ENCODE measurements around the gene TRIP13.

TRIP13 gene

GRCh38 chr5:919356-920000 lies 26.8 kb downstream of the TRIP13 start (continued):
- TF ChIP-seq CSRNP3 (CRISPR knock-in tag; IDR thresholded peaks at IDR 0.05): no peak
- TF ChIP-seq CSDC2 (CRISPR knock-in tag; IDR thresholded peaks at IDR 0.05): no peak
- TF ChIP-seq ARNTL (CRISPR knock-in tag; IDR thresholded peaks at IDR 0.05; ENCODE audit: borderline replicate concordance, low read depth): no peak
- TF ChIP-seq ZNF565 (CRISPR knock-in tag; conservative IDR thresholded peaks at IDR 0.05; ENCODE audit: low read depth): no peak

DNA sequence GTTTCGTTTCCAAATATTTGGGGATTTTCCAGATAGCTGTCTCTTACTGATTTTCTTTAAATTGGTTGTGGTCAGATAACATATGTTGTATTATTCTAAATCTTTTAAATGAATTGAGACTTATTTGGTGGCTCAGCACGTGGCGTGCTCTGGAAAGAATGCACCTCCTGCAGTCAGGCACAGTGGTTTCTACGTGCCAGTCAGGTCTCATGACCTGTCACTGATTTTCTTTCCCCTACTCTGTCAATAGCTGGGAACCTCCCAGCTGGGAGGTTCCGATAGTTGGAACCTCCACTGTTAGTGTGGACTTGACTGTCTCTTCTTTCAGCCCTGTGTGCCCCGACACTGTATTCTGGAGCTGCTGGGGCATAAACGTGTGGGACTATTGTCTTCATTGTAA lies 27.6 kb downstream of the TRIP13 start:
- TF ChIP-seq TOX (CRISPR knock-in tag; IDR thresholded peaks at IDR 0.05; ENCODE audit: borderline replicate concordance): no peak
- TF ChIP-seq RARB (CRISPR knock-in tag; IDR thresholded peaks at IDR 0.05): no peak
- TF ChIP-seq, protein P1, sequence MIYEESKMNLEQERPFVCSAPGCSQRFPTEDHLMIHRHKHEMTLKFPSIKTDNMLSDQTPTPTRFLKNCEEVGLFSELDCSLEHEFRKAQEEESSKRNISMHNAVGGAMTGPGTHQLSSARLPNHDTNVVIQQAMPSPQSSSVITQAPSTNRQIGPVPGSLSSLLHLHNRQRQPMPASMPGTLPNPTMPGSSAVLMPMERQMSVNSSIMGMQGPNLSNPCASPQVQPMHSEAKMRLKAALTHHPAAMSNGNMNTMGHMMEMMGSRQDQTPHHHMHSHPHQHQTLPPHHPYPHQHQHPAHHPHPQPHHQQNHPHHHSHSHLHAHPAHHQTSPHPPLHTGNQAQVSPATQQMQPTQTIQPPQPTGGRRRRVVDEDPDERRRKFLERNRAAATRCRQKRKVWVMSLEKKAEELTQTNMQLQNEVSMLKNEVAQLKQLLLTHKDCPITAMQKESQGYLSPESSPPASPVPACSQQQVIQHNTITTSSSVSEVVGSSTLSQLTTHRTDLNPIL (CRISPR knock-in tag; IDR thresholded peaks at IDR 0.05; ENCODE audit: low read depth): no peak
- TF ChIP-seq ZNF565 (CRISPR knock-in tag; conservative IDR thresholded peaks at IDR 0.05; ENCODE audit: low read depth): no peak
- TF ChIP-seq, protein P2, sequence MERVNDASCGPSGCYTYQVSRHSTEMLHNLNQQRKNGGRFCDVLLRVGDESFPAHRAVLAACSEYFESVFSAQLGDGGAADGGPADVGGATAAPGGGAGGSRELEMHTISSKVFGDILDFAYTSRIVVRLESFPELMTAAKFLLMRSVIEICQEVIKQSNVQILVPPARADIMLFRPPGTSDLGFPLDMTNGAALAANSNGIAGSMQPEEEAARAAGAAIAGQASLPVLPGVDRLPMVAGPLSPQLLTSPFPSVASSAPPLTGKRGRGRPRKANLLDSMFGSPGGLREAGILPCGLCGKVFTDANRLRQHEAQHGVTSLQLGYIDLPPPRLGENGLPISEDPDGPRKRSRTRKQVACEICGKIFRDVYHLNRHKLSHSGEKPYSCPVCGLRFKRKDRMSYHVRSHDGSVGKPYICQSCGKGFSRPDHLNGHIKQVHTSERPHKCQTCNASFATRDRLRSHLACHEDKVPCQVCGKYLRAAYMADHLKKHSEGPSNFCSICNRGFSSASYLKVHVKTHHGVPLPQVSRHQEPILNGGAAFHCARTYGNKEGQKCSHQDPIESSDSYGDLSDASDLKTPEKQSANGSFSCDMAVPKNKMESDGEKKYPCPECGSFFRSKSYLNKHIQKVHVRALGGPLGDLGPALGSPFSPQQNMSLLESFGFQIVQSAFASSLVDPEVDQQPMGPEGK (CRISPR knock-in tag; IDR thresholded peaks at IDR 0.05; ENCODE audit: borderline replicate concordance): no peak
- no peak for TF ChIP-seq CSDC2 (CRISPR knock-in tag; IDR thresholded peaks at IDR 0.05)
- TF ChIP-seq ZNF70 (CRISPR knock-in tag; IDR thresholded peaks at IDR 0.05): no peak
- TF ChIP-seq ISL1 (CRISPR knock-in tag; IDR thresholded peaks at IDR 0.05): no peak
- TF ChIP-seq TCF4 (CRISPR knock-in tag; IDR thresholded peaks at IDR 0.05; ENCODE audit: borderline replicate concordance): no peak
- no peak for TF ChIP-seq PPARA (CRISPR knock-in tag; IDR thresholded peaks at IDR 0.05; ENCODE audit: borderline replicate concordance)
- no peak for TF ChIP-seq ESRRG (CRISPR knock-in tag; IDR thresholded peaks at IDR 0.05)
- no peak for TF ChIP-seq ZFP30 (CRISPR knock-in tag; IDR thresholded peaks at IDR 0.05)
- no peak for TF ChIP-seq GLIS3 (CRISPR knock-in tag; IDR thresholded peaks at IDR 0.05)
- no peak for TF ChIP-seq SNAI2 (CRISPR knock-in tag; IDR thresholded peaks at IDR 0.05)
- no peak for TF ChIP-seq ZFP3 (CRISPR knock-in tag; IDR thresholded peaks at IDR 0.05)
- TF ChIP-seq OSR1 (CRISPR knock-in tag; IDR thresholded peaks at IDR 0.05): no peak
- no peak for TF ChIP-seq CSRNP3 (CRISPR knock-in tag; IDR thresholded peaks at IDR 0.05)
- TF ChIP-seq, protein P3, sequence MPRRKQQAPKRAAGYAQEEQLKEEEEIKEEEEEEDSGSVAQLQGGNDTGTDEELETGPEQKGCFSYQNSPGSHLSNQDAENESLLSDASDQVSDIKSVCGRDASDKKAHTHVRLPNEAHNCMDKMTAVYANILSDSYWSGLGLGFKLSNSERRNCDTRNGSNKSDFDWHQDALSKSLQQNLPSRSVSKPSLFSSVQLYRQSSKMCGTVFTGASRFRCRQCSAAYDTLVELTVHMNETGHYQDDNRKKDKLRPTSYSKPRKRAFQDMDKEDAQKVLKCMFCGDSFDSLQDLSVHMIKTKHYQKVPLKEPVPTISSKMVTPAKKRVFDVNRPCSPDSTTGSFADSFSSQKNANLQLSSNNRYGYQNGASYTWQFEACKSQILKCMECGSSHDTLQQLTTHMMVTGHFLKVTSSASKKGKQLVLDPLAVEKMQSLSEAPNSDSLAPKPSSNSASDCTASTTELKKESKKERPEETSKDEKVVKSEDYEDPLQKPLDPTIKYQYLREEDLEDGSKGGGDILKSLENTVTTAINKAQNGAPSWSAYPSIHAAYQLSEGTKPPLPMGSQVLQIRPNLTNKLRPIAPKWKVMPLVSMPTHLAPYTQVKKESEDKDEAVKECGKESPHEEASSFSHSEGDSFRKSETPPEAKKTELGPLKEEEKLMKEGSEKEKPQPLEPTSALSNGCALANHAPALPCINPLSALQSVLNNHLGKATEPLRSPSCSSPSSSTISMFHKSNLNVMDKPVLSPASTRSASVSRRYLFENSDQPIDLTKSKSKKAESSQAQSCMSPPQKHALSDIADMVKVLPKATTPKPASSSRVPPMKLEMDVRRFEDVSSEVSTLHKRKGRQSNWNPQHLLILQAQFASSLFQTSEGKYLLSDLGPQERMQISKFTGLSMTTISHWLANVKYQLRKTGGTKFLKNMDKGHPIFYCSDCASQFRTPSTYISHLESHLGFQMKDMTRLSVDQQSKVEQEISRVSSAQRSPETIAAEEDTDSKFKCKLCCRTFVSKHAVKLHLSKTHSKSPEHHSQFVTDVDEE (CRISPR knock-in tag; IDR thresholded peaks at IDR 0.05): no peak
- no peak for TF ChIP-seq ARNTL (CRISPR knock-in tag; IDR thresholded peaks at IDR 0.05; ENCODE audit: borderline replicate concordance, low read depth)
- no peak for TF ChIP-seq ZC3H10 (CRISPR knock-in tag; IDR thresholded peaks at IDR 0.05)

More for the DNA sequence above, 27.6 kb downstream of the TRIP13 start:
- no peak for ATAC-seq
